Activated T-helper 17 cell treated with anti-CD3 and anti-CD28 coated beads, Interleukin-2, amount 50 U/mL, for 72 hours (primary cell): ENCODE measurements around the gene FBH1. TPM values are rescaled to one million over a fixed set of nuclear protein-coding genes. Genes with fewer than 3 reads are reported as not detected.

Experiments used
- ATAC-seq: fragments of 150-1000 bp; cut with Tn5 transposase; replicated peaks from 2 replicates; pipeline ENCODE4 v1.10.0; 2021; ENCODE audit warnings: mild to moderate bottlenecking, moderate library complexity
- H3K27ac Mint-ChIP-seq: one replicate; pipeline ENCODE4 v1.8.0; 2022; ENCODE audit warnings: mixed read lengths
- H3K27me3 Mint-ChIP-seq: one replicate; pipeline ENCODE4 v1.8.0; 2022; ENCODE audit warnings: mixed read lengths
- H3K36me3 Mint-ChIP-seq: one replicate; pipeline ENCODE4 v1.8.0; 2022; ENCODE audit warnings: low read depth, mild to moderate bottlenecking, mixed read lengths
- H3K4me1 Mint-ChIP-seq: one replicate; pipeline ENCODE4 v1.8.0; 2022; ENCODE audit warnings: mixed read lengths
- H3K4me3 Mint-ChIP-seq: one replicate; pipeline ENCODE4 v1.8.0; 2022; ENCODE audit warnings: mild to moderate bottlenecking, mixed read lengths
- H3K9me3 Mint-ChIP-seq: one replicate; pipeline ENCODE4 v1.8.0; 2022; ENCODE audit warnings: mixed read lengths
- total RNA-seq, 2 donors: library from RNA; stranded (reverse); gene quantifications; one replicate each; pipeline ENCODE4 v1.2.3, GENCODE V29; 2022

Gene FBH1
- total RNA-seq, 2 donors from 2014 or later: 55.9 to 62.0 TPM

- H3K27ac Mint-ChIP-seq: peak overlapping the region; percentile 91
- no peaks in the 10 kb centered on the region for H3K27me3 Mint-ChIP-seq
- H3K36me3 Mint-ChIP-seq: peaks cover 55% of the 10 kb centered on the region
Measured at GRCh38 chr10:5891009-5891408, 966 bp downstream of the FBH1 start.

DNA sequence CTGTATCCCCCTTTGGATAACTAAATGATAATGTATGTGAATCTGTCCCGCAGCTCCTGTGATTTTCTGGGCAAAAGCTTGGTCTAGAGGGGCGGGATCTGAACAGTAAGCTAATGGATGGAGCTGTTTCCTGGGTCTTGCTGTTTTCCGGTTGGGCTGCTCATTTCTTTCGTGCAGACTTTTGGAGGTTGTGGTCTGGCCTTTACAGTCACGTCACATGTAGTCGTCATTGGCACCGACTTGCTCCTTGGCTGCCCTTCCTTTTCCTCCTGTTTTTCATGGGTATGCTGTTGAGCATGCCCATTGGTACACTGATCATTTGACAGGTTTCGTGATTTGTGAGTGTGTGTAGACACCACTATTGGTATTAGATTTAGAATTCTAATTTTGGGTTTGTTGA, 2.0 kb downstream of the FBH1 start:
- H3K4me1 Mint-ChIP-seq: peaks cover 55% of the 10 kb centered on the region
- H3K27me3 Mint-ChIP-seq: no peaks in the 10 kb centered on the region
- H3K27ac Mint-ChIP-seq: peak overlapping the region; percentile 70
- peaks cover 58% of the 10 kb centered on the region for H3K36me3 Mint-ChIP-seq
- ATAC-seq: no peak
- peak overlapping the region; percentile 92 for H3K4me3 Mint-ChIP-seq
- H3K9me3 Mint-ChIP-seq: no peaks in the 10 kb centered on the region

More at GRCh38 chr10:5891009-5891408, 966 bp downstream of the FBH1 start:
- ATAC-seq: no peak
- Mint-ChIP-seq H3K9me3 (no peaks in the 10 kb centered on the region), H3K4me1 (peaks cover 51% of the 10 kb centered on the region), H3K4me3 (peak overlapping the region; percentile 92)

- Mint-ChIP-seq H3K27ac (no peak overlapping the region), H3K9me3 (peaks cover 5% of the 10 kb centered on the region), H3K36me3 (peaks cover 67% of the 10 kb centered on the region), H3K4me1 (peaks cover 50% of the 10 kb centered on the region), H3K27me3 (no peaks in the 10 kb centered on the region), H3K4me3 (peak overlapping the region; percentile 92)
- ATAC-seq: no peak
Measured at GRCh38 chr10:5893321-5893720, 3.3 kb downstream of the FBH1 start.

DNA sequence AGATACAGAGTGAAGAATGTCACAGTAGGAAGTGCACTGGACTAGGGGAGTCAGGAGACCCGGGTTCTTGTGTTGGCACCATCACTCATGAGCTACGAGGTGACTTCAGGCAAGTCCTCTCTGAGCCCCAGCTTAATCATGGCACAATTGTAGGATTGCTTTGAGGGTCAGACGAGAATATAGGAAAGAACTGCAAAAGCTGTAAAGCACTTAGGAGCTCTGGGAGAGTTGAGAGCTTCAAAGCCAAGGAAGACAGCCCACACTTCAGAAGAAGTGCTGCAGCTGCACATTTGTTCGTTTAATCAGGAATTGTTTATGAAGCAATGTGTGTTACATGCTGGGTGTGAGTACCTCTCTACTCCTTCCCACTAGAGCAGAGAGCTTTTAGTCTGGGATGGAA, 4.4 kb downstream of the FBH1 start:
- Mint-ChIP-seq H3K4me3 (no peak overlapping the region), H3K27ac (peak overlapping the region; percentile 20), H3K27me3 (no peaks in the 10 kb centered on the region), H3K36me3 (peaks cover 67% of the 10 kb centered on the region), H3K4me1 (peaks cover 45% of the 10 kb centered on the region), H3K9me3 (peaks cover 5% of the 10 kb centered on the region)
- no peak for ATAC-seq

GRCh38 chr10:5894873-5895272, 4.8 kb downstream of the FBH1 start:
- H3K4me3 Mint-ChIP-seq: no peak overlapping the region
- no peaks in the 10 kb centered on the region for H3K27me3 Mint-ChIP-seq
- ATAC-seq: no peak
- no peak overlapping the region for H3K27ac Mint-ChIP-seq
- H3K4me1 Mint-ChIP-seq: peaks cover 45% of the 10 kb centered on the region
- H3K9me3 Mint-ChIP-seq: peaks cover 5% of the 10 kb centered on the region
- peaks cover 67% of the 10 kb centered on the region for H3K36me3 Mint-ChIP-seq

- peak overlapping the region; percentile 87 for H3K27ac Mint-ChIP-seq
- peaks cover 5% of the 10 kb centered on the region for H3K9me3 Mint-ChIP-seq
- H3K4me1 Mint-ChIP-seq: peaks cover 45% of the 10 kb centered on the region
- peak overlapping the region; percentile 63 for H3K4me3 Mint-ChIP-seq
- ATAC-seq: no peak
- H3K36me3 Mint-ChIP-seq: peaks cover 70% of the 10 kb centered on the region
- no peaks in the 10 kb centered on the region for H3K27me3 Mint-ChIP-seq
Measured at GRCh38 chr10:5895365-5895764, 5.3 kb downstream of the FBH1 start.

DNA sequence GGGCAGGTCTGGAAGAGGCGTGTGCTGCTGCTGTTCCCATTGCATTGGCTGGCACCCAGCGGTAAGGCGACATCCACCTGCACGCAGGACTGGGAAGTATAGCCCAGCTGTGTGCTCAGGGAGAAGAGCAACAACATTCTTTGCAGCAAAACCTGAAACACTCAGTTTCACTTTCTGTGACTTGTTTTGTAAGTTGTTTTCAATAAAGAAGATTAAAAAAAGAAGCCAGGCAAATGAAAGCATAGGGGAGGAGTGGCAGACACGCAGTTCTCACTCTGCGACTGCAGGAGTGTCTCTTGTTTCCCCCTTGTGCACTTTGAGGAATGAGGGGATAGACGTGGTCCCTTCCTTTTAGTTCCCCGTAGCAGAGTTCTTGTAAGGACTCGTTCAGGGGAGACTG, 5.8 kb downstream of the FBH1 start:
- peak overlapping the region; percentile 63 for H3K4me3 Mint-ChIP-seq
- ATAC-seq: peak; percentile 60
- peak overlapping the region; percentile 87 for H3K27ac Mint-ChIP-seq
- H3K36me3 Mint-ChIP-seq: peaks cover 70% of the 10 kb centered on the region
- peaks cover 5% of the 10 kb centered on the region for H3K9me3 Mint-ChIP-seq
- H3K4me1 Mint-ChIP-seq: peaks cover 42% of the 10 kb centered on the region
- H3K27me3 Mint-ChIP-seq: no peaks in the 10 kb centered on the region

DNA sequence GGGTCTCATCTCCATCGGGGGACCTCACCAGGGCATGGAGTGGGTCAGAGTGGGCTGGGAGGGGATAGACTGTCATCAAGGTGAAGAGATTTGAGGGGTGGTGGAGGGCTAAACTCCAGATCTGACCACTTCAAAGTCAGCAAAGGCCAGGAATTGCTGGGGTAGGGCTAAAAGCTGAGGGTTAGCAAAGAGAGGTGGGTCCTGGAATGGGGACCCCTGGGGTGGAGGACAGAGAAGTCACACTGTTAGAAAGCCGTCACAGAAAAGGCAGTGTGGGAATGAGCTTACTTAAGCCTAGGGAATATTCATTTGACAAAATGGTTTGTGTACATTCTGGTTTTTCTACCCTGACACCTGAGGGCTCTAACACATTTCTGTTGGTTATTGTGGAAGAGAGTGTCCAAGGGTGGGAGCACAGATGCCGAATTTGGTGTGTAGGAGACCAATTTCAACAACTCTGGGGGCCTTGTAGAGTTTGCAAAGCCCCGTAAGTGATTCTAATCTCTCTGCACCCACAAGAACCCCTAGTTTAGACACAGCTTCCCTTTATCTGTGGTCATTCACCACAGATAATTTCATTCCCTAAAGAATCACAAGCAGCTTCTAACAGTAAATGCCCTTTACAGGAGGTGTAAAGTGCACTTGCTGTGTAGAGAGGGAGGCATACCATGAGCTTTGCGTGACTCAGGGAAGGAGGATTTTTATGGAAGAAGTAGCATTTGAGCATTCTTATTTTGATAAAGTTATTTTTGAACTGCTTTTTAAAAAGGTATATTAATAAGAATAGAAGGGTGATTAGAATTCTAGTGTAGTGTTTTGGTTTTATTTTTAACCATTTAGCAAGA, 6.4 kb downstream of the FBH1 start:
- H3K9me3 Mint-ChIP-seq: peaks cover 5% of the 10 kb centered on the region
- no peak for ATAC-seq
- H3K36me3 Mint-ChIP-seq: peaks cover 65% of the 10 kb centered on the region
- H3K4me3 Mint-ChIP-seq: peak overlapping the region; percentile 63
- no peaks in the 10 kb centered on the region for H3K27me3 Mint-ChIP-seq
- peak overlapping the region; percentile 87 for H3K27ac Mint-ChIP-seq
- H3K4me1 Mint-ChIP-seq: peaks cover 36% of the 10 kb centered on the region

- H3K4me1 Mint-ChIP-seq: peaks cover 32% of the 10 kb centered on the region
- no peak overlapping the region for H3K27ac Mint-ChIP-seq
- H3K36me3 Mint-ChIP-seq: peaks cover 61% of the 10 kb centered on the region
- peaks cover 5% of the 10 kb centered on the region for H3K9me3 Mint-ChIP-seq
- ATAC-seq: no peak
- H3K4me3 Mint-ChIP-seq: no peak overlapping the region
- H3K27me3 Mint-ChIP-seq: no peaks in the 10 kb centered on the region
Measured at GRCh38 chr10:5897053-5897340, 7.0 kb downstream of the FBH1 start.

DNA sequence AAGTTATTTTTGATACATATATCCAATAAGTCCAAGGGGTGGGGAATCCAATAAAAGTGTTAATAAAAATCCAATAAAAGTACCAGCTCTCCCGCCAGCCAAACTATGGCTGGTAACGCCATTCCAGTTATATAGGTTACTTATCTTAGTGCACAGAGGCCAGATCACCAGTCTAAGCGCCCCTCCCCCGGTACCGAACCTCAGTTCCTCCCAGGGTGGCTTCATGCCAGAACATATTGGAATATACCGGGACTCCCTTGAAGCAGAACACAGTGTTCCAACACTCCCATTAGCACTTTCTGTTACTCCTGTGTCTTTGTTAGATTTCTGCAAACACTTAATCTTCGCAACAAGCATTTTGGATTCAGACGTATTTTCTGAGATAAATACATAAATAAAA, 7.5 kb downstream of the FBH1 start:
- Mint-ChIP-seq H3K27me3 (no peaks in the 10 kb centered on the region), H3K36me3 (peaks cover 57% of the 10 kb centered on the region)

GRCh38 chr10:5898163-5898562, 8.1 kb downstream of the FBH1 start:
- Mint-ChIP-seq H3K27me3 (no peaks in the 10 kb centered on the region), H3K4me1 (peaks cover 22% of the 10 kb centered on the region), H3K27ac (no peak overlapping the region), H3K9me3 (peaks cover 5% of the 10 kb centered on the region), H3K36me3 (peaks cover 57% of the 10 kb centered on the region), H3K4me3 (no peak overlapping the region)
- ATAC-seq: no peak

More for the DNA sequence above, 7.5 kb downstream of the FBH1 start:
- peaks cover 27% of the 10 kb centered on the region for H3K4me1 Mint-ChIP-seq
- H3K9me3 Mint-ChIP-seq: peaks cover 5% of the 10 kb centered on the region
- no peak overlapping the region for H3K4me3 Mint-ChIP-seq
- no peak for ATAC-seq
- no peak overlapping the region for H3K27ac Mint-ChIP-seq

- H3K27me3 Mint-ChIP-seq: no peaks in the 10 kb centered on the region
- no peak overlapping the region for H3K4me3 Mint-ChIP-seq
- H3K9me3 Mint-ChIP-seq: peaks cover 5% of the 10 kb centered on the region
- H3K4me1 Mint-ChIP-seq: peaks cover 16% of the 10 kb centered on the region
- ATAC-seq: no peak
- H3K36me3 Mint-ChIP-seq: peaks cover 51% of the 10 kb centered on the region
- H3K27ac Mint-ChIP-seq: no peak overlapping the region
Measured at GRCh38 chr10:5900247-5900646, 10.2 kb downstream of the FBH1 start.

DNA sequence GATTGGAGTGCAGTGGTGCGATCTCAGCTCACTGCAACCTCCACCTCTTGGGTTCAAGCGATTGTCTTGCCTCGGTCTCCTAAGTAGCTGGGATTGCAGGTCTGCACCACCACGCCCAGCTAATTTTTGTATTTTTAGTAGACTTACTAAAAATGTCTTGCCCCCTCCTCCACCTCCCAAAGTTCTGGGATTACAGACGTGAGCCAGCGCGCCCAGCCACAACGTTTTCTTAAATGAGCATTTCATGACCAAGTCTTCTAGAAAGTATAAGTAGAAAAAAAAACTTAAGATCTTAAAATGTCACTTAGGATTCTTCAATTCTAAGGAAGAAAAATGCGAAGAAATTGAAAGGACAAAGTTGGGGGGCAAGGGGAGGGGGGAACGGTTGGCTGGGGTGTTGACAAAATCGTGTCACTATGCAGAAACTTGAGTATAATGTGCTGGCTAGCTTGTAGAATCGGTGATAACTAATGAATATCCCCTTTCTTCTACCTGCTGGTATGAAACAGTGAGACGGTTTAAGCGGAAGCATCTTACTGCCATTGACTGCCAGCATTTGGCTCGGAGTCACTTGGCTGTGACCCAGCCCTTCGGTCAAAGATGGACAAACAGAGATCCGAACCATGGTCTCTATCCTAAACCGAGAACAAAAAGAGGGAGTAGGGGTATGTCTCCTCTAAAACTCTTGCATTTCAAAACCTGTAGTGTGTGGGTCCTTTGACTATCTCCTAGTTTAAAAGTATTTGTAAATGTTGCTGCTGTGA, 12.7 kb downstream of the FBH1 start:
- no peak overlapping the region for H3K4me3 Mint-ChIP-seq
- no peak for ATAC-seq
- peaks cover 53% of the 10 kb centered on the region for H3K36me3 Mint-ChIP-seq
- H3K9me3 Mint-ChIP-seq: peaks cover 2% of the 10 kb centered on the region
- H3K27ac Mint-ChIP-seq: no peak overlapping the region
- no peaks in the 10 kb centered on the region for H3K27me3 Mint-ChIP-seq
- peaks cover 11% of the 10 kb centered on the region for H3K4me1 Mint-ChIP-seq

GRCh38 chr10:5903563-5903962, 13.5 kb downstream of the FBH1 start:
- Mint-ChIP-seq H3K4me3 (no peak overlapping the region), H3K9me3 (no peaks in the 10 kb centered on the region), H3K27ac (peak overlapping the region; percentile 70), H3K27me3 (no peaks in the 10 kb centered on the region), H3K4me1 (peaks cover 11% of the 10 kb centered on the region), H3K36me3 (peaks cover 58% of the 10 kb centered on the region)
- no peak for ATAC-seq

DNA sequence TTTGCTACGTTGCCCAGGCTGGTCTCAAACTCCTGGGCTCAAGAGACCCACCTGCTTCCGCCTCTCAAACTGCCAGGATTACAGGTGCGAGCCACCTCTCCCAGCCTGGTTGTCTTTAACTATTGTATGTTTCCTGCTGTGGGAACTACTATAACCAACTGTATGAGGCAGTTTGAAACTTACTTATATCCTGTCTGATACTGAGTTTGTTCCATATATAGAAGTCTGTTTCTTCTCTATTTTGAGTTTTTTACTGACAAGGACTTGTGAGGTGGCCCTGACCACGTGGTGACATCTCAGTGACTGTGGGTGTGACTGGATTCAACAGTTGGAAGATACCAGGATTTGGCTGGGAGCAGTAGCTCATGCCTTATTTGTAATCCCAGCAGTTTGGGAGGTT, 14.2 kb downstream of the FBH1 start:
- Mint-ChIP-seq H3K4me1 (peaks cover 11% of the 10 kb centered on the region), H3K27me3 (no peaks in the 10 kb centered on the region), H3K4me3 (peak overlapping the region; percentile 22), H3K9me3 (no peaks in the 10 kb centered on the region), H3K36me3 (peaks cover 65% of the 10 kb centered on the region), H3K27ac (peak overlapping the region; percentile 70)
- peak; percentile 98 for ATAC-seq
